Measurements from ENCODE around the gene GABRR2. TPM values are rescaled to one million over a fixed set of nuclear protein-coding genes. Genes with fewer than 3 reads are reported as not detected.

GABRR2 gene
- total RNA-seq, 1 donor from 2014 or later: 0.87 TPM

DNA sequence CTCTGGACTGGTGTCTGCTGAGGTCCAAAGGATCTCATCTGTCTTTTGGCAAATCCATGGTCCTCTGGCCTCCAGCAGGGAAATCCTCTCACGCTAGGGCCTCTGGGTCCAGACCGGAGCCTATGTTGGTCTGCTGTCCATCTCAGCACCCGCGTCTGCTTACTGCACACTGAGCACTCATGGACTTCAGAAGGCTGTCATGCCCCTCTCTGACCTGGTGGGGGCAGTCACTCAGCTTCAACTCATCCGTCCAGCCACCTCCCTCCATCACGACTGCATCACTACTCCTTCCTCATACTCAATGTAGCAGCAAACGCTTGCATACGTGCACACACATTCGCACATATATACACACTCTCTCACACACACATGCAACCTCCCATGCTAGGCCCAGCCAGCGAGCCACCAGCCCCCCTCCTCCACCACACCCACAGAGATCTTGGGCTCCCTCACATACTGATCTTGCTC, 33.3 kb downstream of the GABRR2 start:
- H3K36me3 Mint-ChIP-seq: no peaks in the 10 kb centered on the region
- no peaks in the 10 kb centered on the region for H3K27me3 Mint-ChIP-seq (ENCODE audit: low read depth)
- TF ChIP-seq, protein P1, sequence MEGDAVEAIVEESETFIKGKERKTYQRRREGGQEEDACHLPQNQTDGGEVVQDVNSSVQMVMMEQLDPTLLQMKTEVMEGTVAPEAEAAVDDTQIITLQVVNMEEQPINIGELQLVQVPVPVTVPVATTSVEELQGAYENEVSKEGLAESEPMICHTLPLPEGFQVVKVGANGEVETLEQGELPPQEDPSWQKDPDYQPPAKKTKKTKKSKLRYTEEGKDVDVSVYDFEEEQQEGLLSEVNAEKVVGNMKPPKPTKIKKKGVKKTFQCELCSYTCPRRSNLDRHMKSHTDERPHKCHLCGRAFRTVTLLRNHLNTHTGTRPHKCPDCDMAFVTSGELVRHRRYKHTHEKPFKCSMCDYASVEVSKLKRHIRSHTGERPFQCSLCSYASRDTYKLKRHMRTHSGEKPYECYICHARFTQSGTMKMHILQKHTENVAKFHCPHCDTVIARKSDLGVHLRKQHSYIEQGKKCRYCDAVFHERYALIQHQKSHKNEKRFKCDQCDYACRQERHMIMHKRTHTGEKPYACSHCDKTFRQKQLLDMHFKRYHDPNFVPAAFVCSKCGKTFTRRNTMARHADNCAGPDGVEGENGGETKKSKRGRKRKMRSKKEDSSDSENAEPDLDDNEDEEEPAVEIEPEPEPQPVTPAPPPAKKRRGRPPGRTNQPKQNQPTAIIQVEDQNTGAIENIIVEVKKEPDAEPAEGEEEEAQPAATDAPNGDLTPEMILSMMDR (IDR thresholded peaks at IDR 0.05; ENCODE audit: unreplicated experiment): no peak
- H3K27ac Mint-ChIP-seq: no peak overlapping the region
- no peak overlapping the region for H3K4me3 Mint-ChIP-seq
- no peaks in the 10 kb centered on the region for H3K4me1 Mint-ChIP-seq
- H3K9me3 Mint-ChIP-seq: no peaks in the 10 kb centered on the region
- no peak for DNase-seq (ENCODE audit: low spot score in 2 of 2, unreplicated experiment in 2 of 2)

DNA sequence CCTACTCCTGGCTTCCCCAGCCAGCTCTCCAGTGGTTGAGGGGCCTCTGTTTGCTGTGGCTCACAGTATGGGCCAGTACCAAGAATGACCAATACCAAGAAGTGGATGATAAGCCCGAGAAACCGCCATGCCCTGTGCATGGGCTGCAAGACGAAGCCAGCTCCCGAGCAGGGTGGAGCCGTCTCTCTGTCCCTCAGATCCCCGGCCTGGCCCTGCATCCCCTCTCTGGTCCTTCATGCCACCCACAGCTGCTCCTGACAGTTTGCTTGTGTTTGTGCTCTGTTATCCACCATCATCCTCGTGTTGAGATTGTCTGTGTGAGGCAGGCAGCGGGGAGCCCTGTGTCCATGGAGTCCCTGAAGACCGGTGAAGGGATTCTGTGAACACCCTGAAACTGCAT, 36.1 kb downstream of the GABRR2 start:
- TF ChIP-seq, protein P1 (IDR thresholded peaks at IDR 0.05; ENCODE audit: unreplicated experiment): no peak
- no peak overlapping the region for H3K27ac Mint-ChIP-seq
- no peaks in the 10 kb centered on the region for H3K36me3 Mint-ChIP-seq
- no peaks in the 10 kb centered on the region for H3K9me3 Mint-ChIP-seq
- H3K4me3 Mint-ChIP-seq: no peak overlapping the region
- H3K27me3 Mint-ChIP-seq (ENCODE audit: low read depth): no peaks in the 10 kb centered on the region
- no peak for DNase-seq (ENCODE audit: low spot score in 2 of 2, unreplicated experiment in 2 of 2)
- peaks cover 2% of the 10 kb centered on the region for H3K4me1 Mint-ChIP-seq

DNA sequence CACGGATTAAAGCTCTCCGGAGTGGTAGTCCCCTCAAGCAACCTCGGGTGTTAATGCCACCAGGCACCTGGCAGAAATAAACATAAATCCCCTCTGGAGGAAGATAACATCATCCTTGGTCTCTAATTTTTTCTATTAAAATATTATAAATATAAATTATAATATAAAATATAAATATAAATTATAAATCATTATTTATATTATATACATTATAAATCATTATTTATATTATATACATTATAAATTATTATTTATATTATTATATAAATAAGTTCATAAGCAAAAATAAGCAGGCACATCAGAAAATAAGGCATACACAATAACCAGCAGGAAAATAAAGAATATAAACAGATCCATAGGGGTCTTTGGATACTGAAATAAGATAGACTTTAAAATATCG, 39.2 kb downstream of the GABRR2 start:
- DNase-seq (ENCODE audit: low spot score in 2 of 2, unreplicated experiment in 2 of 2): no peak
- H3K4me1 Mint-ChIP-seq: peaks cover 2% of the 10 kb centered on the region
- H3K9me3 Mint-ChIP-seq: no peaks in the 10 kb centered on the region
- TF ChIP-seq, protein P1 (IDR thresholded peaks at IDR 0.05; ENCODE audit: unreplicated experiment): no peak
- no peak overlapping the region for H3K4me3 Mint-ChIP-seq
- H3K36me3 Mint-ChIP-seq: no peaks in the 10 kb centered on the region
- no peak overlapping the region for H3K27ac Mint-ChIP-seq
- no peaks in the 10 kb centered on the region for H3K27me3 Mint-ChIP-seq (ENCODE audit: low read depth)

DNA sequence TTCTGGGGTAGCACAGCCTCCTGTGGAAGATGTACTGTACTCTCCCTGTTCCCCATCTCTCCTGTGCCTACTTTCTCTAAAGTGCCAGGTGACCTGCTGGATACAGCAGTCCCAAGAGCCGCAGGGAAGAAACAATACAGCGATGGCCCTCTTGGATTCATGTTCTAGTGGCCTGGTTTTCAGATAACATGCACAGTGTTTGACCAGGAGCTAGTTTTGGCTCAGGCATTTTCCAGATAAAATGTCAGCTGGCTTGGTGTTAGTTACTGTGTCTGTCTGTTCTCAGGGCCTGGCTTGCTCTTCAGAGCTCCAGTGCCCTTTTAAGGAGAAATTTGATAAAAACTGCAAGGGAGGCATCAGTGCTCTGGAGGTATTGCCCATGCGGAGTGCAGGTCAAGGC, 41.3 kb downstream of the GABRR2 start:
- Mint-ChIP-seq H3K4me3 (no peak overlapping the region), H3K4me1 (peaks cover 2% of the 10 kb centered on the region), H3K36me3 (no peaks in the 10 kb centered on the region), H3K27me3 (ENCODE audit: low read depth) (no peaks in the 10 kb centered on the region), H3K9me3 (no peaks in the 10 kb centered on the region), H3K27ac (no peak overlapping the region)
- TF ChIP-seq, protein P1 (IDR thresholded peaks at IDR 0.05; ENCODE audit: unreplicated experiment): no peak
- DNase-seq (ENCODE audit: low spot score in 2 of 2, unreplicated experiment in 2 of 2): no peak

- TF ChIP-seq, protein P1 (IDR thresholded peaks at IDR 0.05; ENCODE audit: unreplicated experiment): no peak
- H3K27ac Mint-ChIP-seq: no peak overlapping the region
- H3K4me3 Mint-ChIP-seq: no peak overlapping the region
- no peaks in the 10 kb centered on the region for H3K9me3 Mint-ChIP-seq
- peaks cover 2% of the 10 kb centered on the region for H3K4me1 Mint-ChIP-seq
- no peak for DNase-seq (ENCODE audit: low spot score in 2 of 2, unreplicated experiment in 2 of 2)
- no peaks in the 10 kb centered on the region for H3K36me3 Mint-ChIP-seq
- no peaks in the 10 kb centered on the region for H3K27me3 Mint-ChIP-seq (ENCODE audit: low read depth)
These were observed 42.5 kb downstream of the GABRR2 start for GRCh38 chr6:89272596-89272995.

Measured in mesothelial cell of epicardium (in vitro differentiated cells).